GM19238 (cell line): ENCODE results near the gene GSPT2.
"Not testable (repeated sequence)": the region's sequence is repeated elsewhere in the genome, so short reads cannot be mapped to it uniquely, and the experiment has no call there.

ENCODE experiments used
- DNase-seq: peaks from one replicate; pipeline ENCODE4 v3.0.0; 2011; ENCODE audit warnings: low spot score; ENCODE audit not compliant: insufficient read length

GSPT2 gene

DNA sequence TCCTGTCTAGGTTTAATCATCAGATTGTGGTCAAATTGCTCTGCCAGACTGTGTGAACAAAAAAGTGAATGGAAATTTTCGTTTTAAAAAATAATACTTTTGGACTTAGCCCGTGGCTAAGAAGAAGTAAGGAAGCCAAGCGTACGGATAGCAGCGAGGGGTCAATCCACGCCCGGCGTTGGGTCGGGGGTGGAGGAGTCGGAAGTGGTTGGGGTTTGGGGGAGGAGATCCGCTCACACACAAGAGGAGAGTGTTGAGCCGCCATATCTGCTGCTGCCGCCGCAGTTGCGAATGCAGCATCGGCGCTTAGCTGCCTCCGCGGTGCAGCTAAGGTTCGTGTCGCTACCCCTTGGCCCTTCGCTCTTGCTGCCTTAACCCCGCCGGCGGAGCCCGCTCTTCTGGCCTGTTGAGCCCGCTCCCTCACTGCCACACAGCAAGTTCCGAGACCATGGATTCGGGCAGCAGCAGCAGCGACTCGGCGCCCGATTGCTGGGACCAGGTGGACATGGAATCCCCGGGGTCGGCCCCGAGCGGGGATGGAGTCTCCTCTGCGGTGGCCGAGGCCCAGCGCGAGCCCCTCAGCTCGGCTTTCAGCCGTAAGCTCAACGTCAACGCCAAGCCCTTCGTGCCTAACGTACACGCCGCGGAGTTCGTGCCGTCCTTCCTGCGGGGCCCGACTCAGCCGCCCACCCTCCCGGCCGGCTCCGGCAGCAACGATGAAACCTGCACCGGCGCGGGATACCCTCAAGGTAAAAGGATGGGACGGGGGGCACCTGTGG, at the start of gene GSPT2:
TSS of gene GSPT2 (plus strand) at position 264 of the 779 bp plus-strand sequence. CDS start at position 449, 185 bp downstream.
- DNase-seq, result peak; percentile 47

DNA sequence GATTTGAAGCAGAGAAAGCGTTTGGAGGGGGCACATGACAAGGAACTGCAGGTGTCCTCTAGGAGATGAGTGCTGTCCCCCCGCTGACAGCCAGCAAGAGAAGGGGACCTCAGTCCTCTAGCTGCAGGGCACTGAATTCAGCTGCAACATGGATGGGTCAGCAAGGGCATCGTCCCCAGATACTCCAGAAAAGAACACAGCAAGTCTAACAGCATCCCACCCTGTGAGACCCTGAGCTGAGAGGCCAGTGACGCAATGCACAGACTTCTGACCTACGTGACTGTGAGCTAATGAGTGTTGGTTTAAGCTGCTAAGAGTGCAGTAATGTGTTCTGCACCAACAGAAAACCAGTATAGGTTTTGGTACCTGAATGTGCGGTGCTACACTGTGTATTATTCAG, 49.0 kb upstream of the GSPT2 start:
- no peak for DNase-seq

GRCh38 chrX:51697397-51697796, 45.8 kb upstream of the GSPT2 start:
- no peak for DNase-seq

DNA sequence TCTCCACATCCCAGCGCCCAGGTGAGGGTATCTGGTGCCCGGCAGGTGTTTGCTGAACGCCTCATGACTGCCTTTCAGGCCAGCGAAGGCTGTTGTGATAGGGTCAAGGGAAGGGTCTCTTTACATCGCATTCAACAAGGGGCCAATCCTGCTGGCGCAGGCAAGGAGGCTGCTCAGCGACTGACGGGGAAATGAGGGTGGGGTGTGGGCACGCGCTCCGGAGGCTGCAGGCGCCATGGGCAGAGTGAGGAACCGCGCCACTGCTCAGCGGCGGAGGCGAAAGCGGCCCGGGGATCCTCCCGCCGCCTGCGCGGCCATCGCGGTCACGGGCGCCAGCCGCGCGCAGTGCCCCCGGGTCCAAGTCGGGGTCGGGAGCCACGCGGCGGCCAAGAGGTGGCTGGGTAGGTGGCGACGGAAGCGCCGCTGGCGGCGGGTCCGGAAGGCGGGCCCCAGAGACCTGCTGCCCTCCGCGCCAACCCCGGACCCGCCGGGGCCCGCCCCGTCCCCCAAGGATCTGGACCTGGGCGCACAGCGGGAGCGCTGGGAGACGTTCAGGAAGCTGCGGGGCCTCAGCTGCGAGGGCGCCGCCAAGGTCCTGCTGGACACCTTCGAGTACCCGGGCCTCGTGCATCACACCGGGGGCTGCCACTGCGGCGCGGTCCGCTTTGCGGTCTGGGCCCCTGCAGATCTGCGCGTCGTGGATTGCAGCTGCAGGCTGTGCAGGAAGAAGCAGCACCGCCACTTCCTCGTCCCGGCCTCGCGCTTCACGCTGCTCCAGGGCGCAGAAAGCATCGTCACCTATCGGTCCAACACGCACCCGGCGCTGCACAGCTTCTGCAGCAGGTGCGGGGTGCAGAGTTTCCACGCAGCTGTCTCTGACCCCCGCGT, 32.7 kb upstream of the GSPT2 start, which contains the start of gene CENPVL1:
TSS of gene CENPVL1 (plus strand) at position 236 of the 888 bp plus-strand sequence. CDS start at position 236, 0 bp downstream.
- DNase-seq, result not testable (repeated sequence)

DNA sequence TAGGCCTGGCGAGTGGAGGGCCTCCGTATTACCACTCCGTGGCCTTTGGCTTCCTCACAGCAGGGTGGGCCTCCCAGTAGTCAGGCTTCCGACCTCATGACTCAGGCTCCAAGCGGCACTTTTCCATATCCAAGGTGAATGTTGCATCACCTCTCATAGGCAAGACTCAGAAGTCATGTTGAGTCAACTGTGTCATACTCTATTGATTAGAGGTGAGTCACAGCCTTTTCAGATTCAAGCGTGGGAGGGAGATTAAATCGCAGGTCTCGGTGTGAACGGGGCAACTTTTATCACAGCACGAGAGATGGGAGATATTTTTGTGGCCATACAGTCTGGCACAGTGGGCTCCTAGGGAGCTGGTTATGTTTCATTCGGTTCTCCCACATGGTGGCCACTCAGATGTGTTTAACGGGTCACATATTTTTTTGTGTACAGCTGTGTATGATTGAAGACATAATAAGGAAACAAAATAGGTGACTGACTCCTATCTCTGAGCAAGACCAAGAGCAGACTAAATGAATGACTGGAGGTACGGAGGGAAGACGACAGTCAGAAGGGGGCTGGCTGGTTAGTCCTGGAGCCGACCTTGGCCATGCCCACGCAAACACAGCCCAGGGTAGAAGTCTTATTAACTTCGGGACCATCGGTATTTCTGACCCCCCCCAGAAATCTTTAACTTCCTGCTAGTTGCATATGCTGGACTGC, 30.1 kb upstream of the GSPT2 start:
- DNase-seq, result not testable (repeated sequence)

DNA sequence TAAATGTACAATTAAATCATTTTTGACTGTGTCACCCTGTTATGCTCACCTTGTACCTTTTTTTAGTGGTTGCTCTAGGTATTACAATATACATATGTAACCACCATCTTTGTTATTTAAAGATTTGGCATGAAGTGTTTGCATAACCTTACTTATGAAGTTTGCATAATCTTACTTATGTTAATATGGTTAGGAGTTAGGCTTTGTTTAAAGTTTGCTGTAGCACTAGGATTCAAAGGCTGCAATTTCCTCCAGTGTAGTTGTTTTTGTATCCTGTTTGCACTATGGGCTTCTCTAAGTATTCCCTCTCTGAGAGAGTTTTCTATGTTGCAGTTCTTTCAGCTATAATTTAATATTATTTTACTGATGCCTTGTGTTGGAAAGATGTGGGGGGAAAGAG, 15.0 kb upstream of the GSPT2 start:
- no peak for DNase-seq

- DNase-seq, result no peak
Observed at GRCh38 chrX:51737091-51737490, 6.2 kb upstream of the GSPT2 start.

GRCh38 chrX:51742586-51742985, 656 bp upstream of the GSPT2 start:
- DNase-seq, result no peak

GRCh38 chrX:51747671-51748070, 4.4 kb downstream of the GSPT2 start:
- no peak for DNase-seq

GRCh38 chrX:51759055-51759839, 16.0 kb downstream of the GSPT2 start:
- DNase-seq, result no peak

- no peak for DNase-seq
Observed at GRCh38 chrX:51760657-51761056, 17.4 kb downstream of the GSPT2 start.

DNA sequence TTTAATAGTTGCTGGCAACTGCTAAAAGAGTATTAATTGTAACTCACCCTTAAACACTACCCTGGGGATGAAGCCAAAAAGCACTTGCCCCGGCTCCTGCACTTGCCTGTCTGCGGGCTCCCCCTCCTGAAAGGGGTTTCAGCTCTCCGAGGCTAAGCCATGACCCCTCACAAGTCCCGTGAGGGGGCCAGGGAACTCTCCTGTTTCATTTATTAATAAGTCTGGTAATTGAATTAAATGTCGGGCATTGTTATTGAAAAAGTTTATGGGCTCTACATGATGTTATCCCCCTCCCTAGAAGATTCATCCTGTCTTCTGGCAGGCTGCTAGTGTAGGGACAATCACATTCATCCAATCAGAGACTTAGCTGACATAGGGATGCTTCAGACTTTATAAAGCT, 23.3 kb downstream of the GSPT2 start:
- no peak for DNase-seq

- DNase-seq, result no peak
Observed at GRCh38 chrX:51776851-51777250, 33.6 kb downstream of the GSPT2 start.

- DNase-seq, result no peak
Observed at GRCh38 chrX:51779306-51779705, 36.1 kb downstream of the GSPT2 start.

- no peak for DNase-seq
Observed at GRCh38 chrX:51795136-51795535, 51.9 kb downstream of the GSPT2 start.
